GM13976 (cell line): ENCODE measurements around the gene PPP3CA.

Experiments used
- DNase-seq: peaks from one replicate; pipeline ENCODE4 v3.0.0; 2012; ENCODE audit warnings: low spot score
- in situ Hi-C: fragments of 300-500 bp; cut with MboI; formaldehyde crosslinking; loops from one replicate; pipeline ENCODE4 v1.12.0; 2022; ENCODE audit warnings: low sequenced_read_pairs, mixed read lengths, inconsistent platforms; ENCODE audit not compliant: unreplicated experiment
- TF ChIP-seq, protein P1 (sequence below): IDR thresholded peaks from 2 replicates; pipeline ENCODE4 v1.5.1; 2012; ENCODE audit warnings: borderline replicate concordance, mild to moderate bottlenecking; ENCODE audit not compliant: insufficient read depth; ENCODE audit errors: extremely low read depth, missing control alignments, control extremely low read depth

The PPP3CA gene

GRCh38 chr4:101334963-101335572, 12.3 kb downstream of the PPP3CA start:
- TF ChIP-seq, protein P1, sequence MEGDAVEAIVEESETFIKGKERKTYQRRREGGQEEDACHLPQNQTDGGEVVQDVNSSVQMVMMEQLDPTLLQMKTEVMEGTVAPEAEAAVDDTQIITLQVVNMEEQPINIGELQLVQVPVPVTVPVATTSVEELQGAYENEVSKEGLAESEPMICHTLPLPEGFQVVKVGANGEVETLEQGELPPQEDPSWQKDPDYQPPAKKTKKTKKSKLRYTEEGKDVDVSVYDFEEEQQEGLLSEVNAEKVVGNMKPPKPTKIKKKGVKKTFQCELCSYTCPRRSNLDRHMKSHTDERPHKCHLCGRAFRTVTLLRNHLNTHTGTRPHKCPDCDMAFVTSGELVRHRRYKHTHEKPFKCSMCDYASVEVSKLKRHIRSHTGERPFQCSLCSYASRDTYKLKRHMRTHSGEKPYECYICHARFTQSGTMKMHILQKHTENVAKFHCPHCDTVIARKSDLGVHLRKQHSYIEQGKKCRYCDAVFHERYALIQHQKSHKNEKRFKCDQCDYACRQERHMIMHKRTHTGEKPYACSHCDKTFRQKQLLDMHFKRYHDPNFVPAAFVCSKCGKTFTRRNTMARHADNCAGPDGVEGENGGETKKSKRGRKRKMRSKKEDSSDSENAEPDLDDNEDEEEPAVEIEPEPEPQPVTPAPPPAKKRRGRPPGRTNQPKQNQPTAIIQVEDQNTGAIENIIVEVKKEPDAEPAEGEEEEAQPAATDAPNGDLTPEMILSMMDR: no peak
- DNase-seq: no peak

DNA sequence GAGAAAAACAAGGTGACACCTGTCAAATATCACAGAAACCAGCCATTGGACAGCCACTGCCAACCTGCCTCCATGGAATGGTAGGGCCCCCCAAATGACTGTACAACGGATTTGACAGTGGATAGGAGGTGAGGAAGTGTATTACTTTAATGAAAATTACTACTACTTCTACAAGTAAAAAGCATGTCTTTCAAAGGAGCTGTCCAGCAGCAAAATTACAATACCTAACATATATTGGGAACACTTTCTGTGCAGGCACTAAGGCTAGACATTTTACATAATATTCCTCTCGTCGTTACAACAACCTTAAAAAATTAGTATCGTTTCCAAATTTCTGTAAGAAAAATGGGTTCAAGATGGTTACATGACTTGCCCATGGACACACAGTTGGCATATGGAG, 14.9 kb downstream of the PPP3CA start:
- TF ChIP-seq, protein P1: no peak
- in situ Hi-C loops: no loop called here
- no peak for DNase-seq

More at GRCh38 chr4:101334963-101335572, 12.3 kb downstream of the PPP3CA start:
- in situ Hi-C loops: no loop called here

DNA sequence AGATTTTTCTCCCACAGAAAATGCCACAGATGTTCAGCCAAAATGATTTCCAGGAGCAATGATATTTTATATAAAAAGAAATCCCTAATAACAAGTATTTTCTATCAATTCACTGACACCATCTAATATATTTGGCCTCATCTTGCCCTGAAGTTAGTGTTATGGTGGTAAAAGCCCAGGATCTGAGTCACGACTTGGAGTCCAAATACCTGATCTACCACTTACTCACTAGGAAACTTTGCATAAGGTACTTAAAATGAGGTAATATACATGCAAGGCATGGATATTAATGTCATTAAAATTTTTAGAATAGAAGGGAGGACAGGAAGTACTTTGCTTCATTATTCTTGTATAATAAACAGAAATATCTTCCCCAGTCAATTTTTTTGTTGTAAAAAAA, 16.3 kb downstream of the PPP3CA start:
- in situ Hi-C loops: no loop called here
- no peak for DNase-seq
- TF ChIP-seq, protein P1: no peak

- TF ChIP-seq, protein P1: no peak
- no peak for DNase-seq
- in situ Hi-C loops: no loop called here
These were observed 17.7 kb downstream of the PPP3CA start for GRCh38 chr4:101329592-101329991.

DNA sequence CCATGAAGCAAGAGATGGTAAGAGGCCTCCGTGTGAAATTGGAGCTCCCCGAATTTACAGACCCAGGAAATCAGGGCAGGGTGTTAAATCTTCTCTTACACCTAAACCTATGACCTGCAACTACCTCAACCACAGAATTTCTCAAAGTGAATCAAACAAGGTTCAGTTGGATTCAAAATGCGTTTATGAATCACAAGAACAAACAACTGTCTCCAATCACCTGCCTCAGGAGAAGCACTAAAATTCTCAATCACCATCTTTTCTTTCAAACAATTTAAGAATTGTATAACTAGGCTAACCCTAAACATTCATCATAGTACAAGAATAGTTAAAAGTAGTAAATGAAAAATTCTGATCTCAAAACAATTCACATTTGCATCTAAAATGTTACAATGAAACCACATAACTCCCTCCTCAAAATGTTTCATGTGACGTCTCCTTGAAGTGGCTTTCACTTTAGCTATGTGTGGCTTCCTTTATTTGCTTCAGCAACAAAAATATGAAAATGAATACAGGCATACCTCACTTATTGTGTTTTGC, 19.2 kb downstream of the PPP3CA start:
- TF ChIP-seq, protein P1: no peak
- in situ Hi-C loops: no loop called here
- peak; percentile 26 for DNase-seq

- TF ChIP-seq, protein P1: no peak
- in situ Hi-C loops: no loop called here
These were observed 20.8 kb downstream of the PPP3CA start for GRCh38 chr4:101326576-101326975.

More at GRCh38 chr4:101326576-101326975, 20.8 kb downstream of the PPP3CA start:
- DNase-seq: no peak
